ENCODE data around the gene GGACT. TPM values are rescaled to one million over a fixed set of nuclear protein-coding genes. Genes with fewer than 3 reads are reported as not detected.

Gene GGACT
- polyA plus RNA-seq, 3 donors, result 1.7 to 8.3 (median 6.5) TPM

GRCh38 chr13:100633461-100633860 lies 44.9 kb upstream of the GGACT start:
- no peak overlapping the region for H3K9ac ChIP-seq (ENCODE audit: insufficient read depth, low read length, poor library complexity, severe bottlenecking)
- Mint-ChIP-seq H3K27me3 (ENCODE audit: low read depth in 3 of 3) (no peaks in the 10 kb centered on the region), H3K9me3 (no peaks in the 10 kb centered on the region), H3K4me3 (no peak overlapping the region), H3K36me3 (peaks cover 75 to 77% of the 10 kb centered on the region in 2 donors), H3K27ac (peak overlapping the region in 2 of 7 donors; percentile 54 to 74), H3K4me1 (peaks cover 2% of the 10 kb centered on the region)
- no peaks in the 10 kb centered on the region for H3K9me3 ChIP-seq (replicated peaks in 1 of 2; ENCODE audit: control insufficient read depth in 1 of 2, insufficient read depth in 1 of 2, low read length in 2 of 2)
- H3K27me3 ChIP-seq (ENCODE audit: control insufficient read depth in 2 of 2, insufficient read depth in 2 of 2, low read length in 2 of 2), result no peaks in the 10 kb centered on the region
- no peak overlapping the region for H2AFZ ChIP-seq (ENCODE audit: insufficient read depth, low read depth, low read length, poor library complexity, severe bottlenecking)
- H3K27ac ChIP-seq (ENCODE audit: low read depth in 1 of 2, low read length in 2 of 2), result no peak overlapping the region
- no peaks in the 10 kb centered on the region for H4K20me1 ChIP-seq (ENCODE audit: insufficient read depth, low read length)
- no peaks in the 10 kb centered on the region for H3K79me2 ChIP-seq (ENCODE audit: insufficient read depth, low read length)
- no peak overlapping the region for H3K4me3 ChIP-seq (replicated peaks in 1 of 3; ENCODE audit: low read depth in 2 of 3, low read length in 3 of 3)
- 100% methylated on average over 1 of the region's 2 CpGs for WGBS (ENCODE audit: insufficient coverage)
- H3K36me3 ChIP-seq (replicated peaks in 1 of 2; ENCODE audit: control insufficient read depth in 1 of 2, insufficient read depth in 2 of 2, low read length in 2 of 2), result peaks cover 57 to 90% of the 10 kb centered on the region in 2 donors
- H3K4me1 ChIP-seq (ENCODE audit: control insufficient read depth in 1 of 2, insufficient read depth in 2 of 2, low read length in 2 of 2), result no peaks in the 10 kb centered on the region
- DNase-seq, result no peak
- intact Hi-C loops (cut with micrococcal nuclease), result no loop called here
- TF ChIP-seq CTCF (IDR thresholded peaks at IDR 0.05), result no peak
- H3K4me2 ChIP-seq (replicated peaks; ENCODE audit: extremely low read depth, low read length, poor library complexity, severe bottlenecking), result no peak overlapping the region

GRCh38 chr13:100630555-100630954 lies 42.0 kb upstream of the GGACT start:
- intact Hi-C loops (cut with micrococcal nuclease), result no loop called here
- Histone ChIP-seq H2AFZ (ENCODE audit: insufficient read depth, low read depth, low read length, poor library complexity, severe bottlenecking) (no peak overlapping the region), H3K4me3 (replicated peaks in 1 of 3; ENCODE audit: low read depth in 2 of 3, low read length in 3 of 3) (no peak overlapping the region), H3K9ac (ENCODE audit: insufficient read depth, low read length, poor library complexity, severe bottlenecking) (no peak overlapping the region), H3K27me3 (ENCODE audit: control insufficient read depth in 2 of 2, insufficient read depth in 2 of 2, low read length in 2 of 2) (no peaks in the 10 kb centered on the region), H3K9me3 (replicated peaks in 1 of 2; ENCODE audit: control insufficient read depth in 1 of 2, insufficient read depth in 1 of 2, low read length in 2 of 2) (no peaks in the 10 kb centered on the region), H3K4me1 (ENCODE audit: control insufficient read depth in 1 of 2, insufficient read depth in 2 of 2, low read length in 2 of 2) (no peaks in the 10 kb centered on the region), H4K20me1 (ENCODE audit: insufficient read depth, low read length) (no peaks in the 10 kb centered on the region), H3K4me2 (replicated peaks; ENCODE audit: extremely low read depth, low read length, poor library complexity, severe bottlenecking) (no peak overlapping the region), H3K36me3 (replicated peaks in 1 of 2; ENCODE audit: control insufficient read depth in 1 of 2, insufficient read depth in 2 of 2, low read length in 2 of 2) (peaks cover 48 to 88% of the 10 kb centered on the region in 2 donors), H3K79me2 (ENCODE audit: insufficient read depth, low read length) (no peaks in the 10 kb centered on the region), H3K27ac (ENCODE audit: low read depth in 1 of 2, low read length in 2 of 2) (no peak overlapping the region)
- Mint-ChIP-seq H3K36me3 (peaks cover 71 to 84% of the 10 kb centered on the region in 2 donors), H3K4me1 (peaks cover 2% of the 10 kb centered on the region), H3K4me3 (no peak overlapping the region), H3K9me3 (no peaks in the 10 kb centered on the region), H3K27ac (peak overlapping the region in 1 of 7 donors; percentile 25), H3K27me3 (ENCODE audit: low read depth in 3 of 3) (no peaks in the 10 kb centered on the region)
- no peak for TF ChIP-seq CTCF (IDR thresholded peaks at IDR 0.05)
- DNase-seq, result no peak
- WGBS (ENCODE audit: insufficient coverage), result 94% methylated on average over 8 of the region's 8 CpGs

All from CD14-positive monocyte (primary cell).